RPMI8226 (cell line): Measurements from ENCODE around the gene FIBCD1.
"Not testable (repeated sequence)": the region's sequence is repeated elsewhere in the genome, so short reads cannot be mapped to it uniquely, and the experiment has no call there.

Experiments
- DNase-seq: peaks from one replicate; pipeline ENCODE4 v3.0.0-alpha.2; 2015

FIBCD1 gene

DNA sequence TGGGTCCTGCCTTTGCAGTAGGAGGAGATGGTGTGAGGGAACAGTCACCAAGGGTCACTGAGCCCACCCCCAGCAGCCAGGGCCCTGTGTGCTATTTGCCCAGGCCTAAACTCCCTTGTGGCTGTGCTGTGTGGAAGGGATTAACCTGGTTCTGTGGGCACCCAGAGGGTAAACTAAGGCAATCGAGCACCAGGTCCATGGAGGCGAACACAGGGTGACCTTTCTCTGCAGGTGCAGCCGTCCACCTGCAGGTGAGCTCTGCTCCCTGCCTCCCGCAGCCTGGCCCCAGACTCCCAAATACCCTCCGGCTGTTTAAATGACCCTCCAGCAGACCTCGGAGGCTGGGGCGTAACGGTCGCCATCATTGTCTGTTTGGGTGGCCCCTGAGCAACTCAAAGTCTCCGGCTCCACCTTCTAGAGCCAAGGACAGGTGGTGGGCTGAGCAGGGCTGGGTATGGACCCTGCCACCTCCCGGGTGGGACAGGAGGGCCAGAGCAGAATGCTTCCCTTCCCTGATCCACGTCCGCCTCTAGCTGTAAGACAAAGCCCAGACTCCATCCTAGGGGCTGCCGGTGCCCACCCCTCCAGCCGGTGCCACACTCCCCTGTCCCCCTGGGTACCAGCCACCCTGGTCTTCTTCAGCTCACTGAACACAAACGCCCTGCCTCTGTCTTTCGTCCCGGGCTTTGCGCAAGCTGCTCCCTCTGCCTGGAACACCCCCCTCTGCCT lies 34.1 kb upstream of the FIBCD1 start:
- no peak for DNase-seq

- DNase-seq: no peak
Measured at GRCh38 chr9:130972277-130972956, 33.4 kb upstream of the FIBCD1 start.

DNA sequence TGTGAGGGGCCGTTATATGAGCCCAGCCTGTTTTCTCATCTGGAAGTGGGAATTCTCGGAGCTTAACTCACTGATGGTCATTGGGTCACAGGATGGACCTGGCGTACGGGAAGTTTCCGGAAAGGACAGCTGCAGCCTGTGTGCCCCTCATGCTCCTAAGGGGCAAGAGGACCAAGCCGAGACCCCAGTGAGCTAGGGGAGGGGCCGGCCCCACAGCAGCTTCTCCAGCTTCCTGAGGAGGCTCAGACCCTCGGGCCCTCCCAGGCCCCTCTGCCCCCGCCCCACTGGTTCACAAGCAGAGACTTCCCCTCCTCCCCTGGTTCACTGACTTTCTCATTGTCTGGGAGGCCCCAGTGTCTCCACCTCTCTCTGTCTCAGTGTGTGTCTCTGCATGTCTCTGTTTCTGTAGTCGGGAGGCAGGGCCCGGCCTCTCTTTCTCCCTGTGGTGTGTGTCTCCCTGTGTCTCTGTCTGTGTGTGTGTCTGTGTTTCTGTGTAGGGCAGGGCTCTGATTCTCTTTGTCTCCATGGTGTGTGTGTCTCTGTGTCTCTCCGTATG lies 32.3 kb upstream of the FIBCD1 start:
- DNase-seq: no peak

DNA sequence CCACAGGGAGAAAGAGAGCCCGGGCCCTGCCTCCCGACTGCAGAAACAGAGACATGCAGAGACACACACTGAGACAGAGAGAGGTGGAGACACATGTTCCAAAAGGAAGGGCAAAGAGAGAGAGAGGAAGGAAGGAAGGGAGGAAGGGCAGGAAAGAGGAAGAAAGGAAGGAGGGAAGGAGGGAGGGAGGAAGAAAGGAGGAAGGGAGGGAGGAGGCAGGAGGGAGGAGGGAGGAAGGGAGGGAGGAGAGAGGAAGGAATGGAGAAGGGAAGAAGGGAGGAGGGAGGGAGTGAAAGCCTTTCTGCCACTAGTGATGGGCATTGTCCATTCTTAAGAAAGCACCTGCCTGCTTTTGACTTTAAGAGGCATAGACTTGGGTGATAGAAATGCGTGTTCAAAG lies 31.8 kb upstream of the FIBCD1 start:
- DNase-seq: no peak

DNA sequence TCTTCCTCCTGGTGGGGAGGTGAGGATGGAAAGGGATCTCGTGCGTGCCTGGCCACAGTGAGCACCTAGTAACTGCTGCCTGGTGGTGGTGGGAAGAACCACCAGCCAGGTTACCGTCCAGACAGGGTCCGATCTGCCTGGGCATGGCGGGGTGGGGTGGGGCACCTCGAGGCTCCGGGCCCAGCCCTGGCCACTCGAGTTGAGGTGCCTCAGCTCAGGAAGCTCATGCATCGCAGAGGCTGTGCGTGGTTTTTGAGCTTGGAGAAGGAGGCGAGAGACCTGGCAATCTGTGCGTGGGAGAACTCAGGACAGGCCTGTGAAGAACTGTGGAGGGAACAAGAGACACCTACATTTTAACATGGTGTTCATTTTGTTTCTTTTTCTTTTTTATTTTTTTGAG lies 31.0 kb upstream of the FIBCD1 start:
- DNase-seq: no peak

GRCh38 chr9:130965680-130966079 lies 26.6 kb upstream of the FIBCD1 start:
- DNase-seq: no peak

- DNase-seq: no peak
Measured at GRCh38 chr9:130963916-130964315, 24.9 kb upstream of the FIBCD1 start.

GRCh38 chr9:130963337-130963908 lies 24.4 kb upstream of the FIBCD1 start:
- DNase-seq: no peak

DNA sequence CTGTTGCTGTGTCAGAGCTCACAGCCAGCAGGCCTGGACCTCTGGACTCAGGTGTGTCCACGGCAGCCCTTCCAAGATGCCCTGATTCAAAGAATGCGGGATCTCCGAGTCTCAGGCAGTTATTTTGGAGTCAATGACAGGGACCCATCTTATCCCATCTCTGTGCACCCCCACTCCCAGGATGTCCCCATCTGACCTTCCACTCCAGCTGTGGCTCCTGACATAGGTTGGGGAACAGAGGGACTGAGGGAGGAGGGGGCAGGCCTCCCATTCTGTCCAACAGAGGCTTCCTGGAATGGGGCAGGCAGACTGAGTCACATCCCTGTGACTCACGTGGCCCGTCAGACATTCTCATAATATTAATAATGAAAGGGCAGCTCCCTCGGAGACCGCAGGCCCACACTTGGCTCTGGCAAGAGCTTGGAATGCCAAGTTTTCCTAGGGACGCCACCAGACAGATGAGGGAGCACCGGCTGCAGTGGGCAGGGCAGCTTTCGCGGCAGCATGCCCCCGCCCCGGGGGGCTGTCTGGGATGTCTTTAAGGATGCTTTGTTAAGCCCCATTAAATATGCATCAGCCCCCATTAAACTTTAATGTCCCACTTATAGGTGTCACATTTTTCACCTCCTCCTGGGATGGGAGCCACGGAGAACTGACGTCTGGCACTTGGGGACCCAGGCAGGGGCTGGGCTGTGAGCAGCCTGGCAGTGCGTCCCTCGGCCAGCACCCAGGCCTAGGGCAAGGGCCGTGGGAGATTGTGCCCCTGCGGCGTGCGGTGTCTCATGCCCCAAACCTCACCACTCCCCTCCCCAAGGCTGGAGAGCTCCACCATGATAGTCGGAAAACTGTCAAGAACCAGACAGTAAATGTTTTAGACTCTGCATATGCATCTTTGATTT lies 23.6 kb upstream of the FIBCD1 start:
- DNase-seq: no peak

DNA sequence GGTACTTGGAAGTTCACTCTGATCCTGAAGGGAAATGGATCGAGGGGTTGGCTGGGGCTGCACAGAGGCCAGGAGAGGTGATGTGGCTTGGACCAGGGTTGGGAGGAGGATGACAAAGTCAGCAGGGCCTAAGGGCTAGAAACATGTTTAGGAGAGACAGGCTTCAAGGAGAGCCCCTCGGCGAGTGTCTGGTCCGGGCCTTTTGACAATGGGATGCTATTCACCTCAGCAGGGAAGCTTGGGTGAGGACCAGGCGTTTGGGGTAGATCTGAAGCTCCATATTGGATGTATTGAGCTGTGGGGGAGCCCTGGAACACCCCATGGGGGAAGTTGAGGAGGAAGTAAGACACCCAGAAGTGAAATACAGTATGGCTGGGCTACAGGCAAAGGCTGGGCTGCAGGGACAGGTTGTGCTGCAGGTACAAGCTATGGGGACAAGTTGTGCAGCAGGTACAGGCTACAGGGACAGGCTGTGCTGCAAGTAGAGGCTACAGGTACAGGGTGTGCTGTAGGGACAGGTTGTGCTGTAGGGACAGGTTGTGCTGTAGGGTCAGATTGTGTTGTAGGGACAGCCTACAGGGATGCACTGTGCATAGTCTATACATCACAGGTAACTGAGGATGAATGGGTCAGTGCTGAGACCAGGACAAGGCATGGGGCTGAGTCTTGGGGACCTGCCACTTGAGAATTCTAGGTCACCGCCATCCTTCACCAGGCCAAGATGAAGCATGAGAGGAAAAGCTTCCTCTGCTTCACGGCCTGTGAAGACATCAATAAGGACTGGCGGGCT lies 22.7 kb upstream of the FIBCD1 start:
- no peak for DNase-seq

DNA sequence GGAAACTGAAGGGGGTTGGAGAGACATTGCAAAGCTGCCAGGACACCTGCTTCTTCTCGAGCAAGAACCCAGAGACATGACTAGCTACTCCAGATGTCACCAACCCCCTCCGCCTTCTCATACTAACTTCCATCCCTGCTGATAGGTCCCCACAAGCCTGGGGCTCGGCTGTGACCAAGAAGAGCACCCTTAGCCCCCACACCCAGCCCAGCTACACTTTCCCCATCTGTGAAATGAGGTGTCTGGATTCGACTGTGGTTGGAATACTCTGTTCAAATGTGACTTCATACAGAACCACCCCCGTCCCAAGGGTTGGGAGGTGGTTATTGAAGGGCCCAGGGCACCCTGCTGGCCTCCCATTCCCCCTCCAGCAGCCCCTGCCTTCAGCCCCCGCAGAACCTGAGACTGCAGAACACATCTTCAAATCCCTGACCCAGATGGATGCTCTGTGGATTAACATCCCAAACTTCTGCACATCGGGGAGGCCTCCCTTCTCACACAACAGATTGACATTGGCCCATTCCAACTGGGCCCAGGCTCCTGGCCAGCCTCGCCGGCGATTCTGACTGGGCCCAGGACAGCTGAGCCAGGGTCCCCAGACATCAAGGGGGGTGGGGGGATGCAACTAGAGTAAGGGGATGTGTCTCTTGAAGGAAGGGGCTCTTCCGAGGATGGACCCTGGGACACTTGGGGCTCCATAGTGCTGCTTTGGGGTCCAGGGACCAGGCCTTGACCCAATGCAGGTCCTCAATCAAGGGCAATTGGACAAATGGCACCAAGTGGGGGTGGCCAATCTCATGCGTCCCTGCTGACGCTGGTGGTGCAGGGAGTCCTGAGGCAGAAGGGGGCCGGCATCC lies 21.7 kb upstream of the FIBCD1 start:
- DNase-seq: no peak

DNA sequence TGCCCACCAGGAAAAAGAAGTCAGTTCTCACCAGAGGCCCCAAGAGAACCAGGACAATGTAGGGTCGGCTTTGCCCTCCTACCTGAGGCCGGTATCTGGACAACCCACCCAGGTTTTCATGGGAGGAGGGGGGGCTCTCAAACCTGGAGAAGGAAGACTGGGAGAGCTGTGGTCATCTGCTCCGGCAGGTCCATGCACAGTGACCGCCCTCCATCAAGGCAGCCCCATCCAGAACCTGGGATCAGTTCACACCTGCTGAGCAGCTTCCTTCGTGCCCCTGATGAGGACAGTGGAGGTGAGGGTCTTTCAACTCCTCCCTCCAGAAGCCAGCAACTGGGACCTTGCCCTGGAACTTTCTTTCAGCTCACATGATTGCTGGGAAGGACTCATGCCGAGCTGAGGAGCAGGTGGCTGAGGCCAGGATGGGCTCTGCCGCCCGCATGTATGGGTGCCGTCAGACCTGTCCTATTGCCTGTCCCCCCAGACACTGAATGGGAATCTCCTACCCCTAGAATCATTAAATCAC lies 20.8 kb upstream of the FIBCD1 start:
- no peak for DNase-seq

GRCh38 chr9:130958564-130958963 lies 19.5 kb upstream of the FIBCD1 start:
- not testable (repeated sequence) for DNase-seq

DNA sequence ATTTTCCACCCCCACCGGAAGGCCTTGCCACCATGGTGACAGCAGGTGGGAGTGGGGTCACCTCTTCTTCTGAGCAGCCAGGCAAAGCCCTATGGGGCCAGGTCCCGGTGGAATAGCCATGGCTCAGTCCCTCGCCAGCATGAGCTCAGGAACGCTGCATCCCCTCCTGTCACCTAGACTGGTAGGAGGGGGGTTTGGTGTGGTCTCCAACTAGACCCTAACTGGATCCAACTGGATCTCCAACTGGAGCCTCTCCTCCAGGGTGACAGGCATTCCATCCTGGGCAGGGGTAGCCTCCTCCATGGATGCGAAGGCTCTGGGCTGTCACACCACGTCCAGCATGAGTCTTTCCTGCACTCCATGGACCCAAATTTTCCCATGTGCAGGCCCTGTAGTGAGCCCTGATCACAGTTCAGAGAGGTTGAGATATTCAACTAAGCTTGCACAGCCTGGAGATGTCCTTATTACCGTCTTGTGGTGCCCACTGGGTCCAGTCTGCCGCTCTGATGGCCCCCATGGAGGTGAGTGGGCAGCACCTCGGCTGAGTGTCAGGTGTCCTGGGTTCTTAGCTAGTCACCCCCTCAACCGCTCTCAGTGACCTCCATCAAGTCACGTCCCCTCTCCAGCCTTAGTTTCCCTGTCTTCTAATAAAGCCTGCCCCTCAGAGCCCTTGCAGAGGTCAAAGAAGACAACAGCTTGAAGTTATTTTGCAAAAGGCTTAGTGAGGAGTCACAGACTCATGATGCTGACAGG lies 18.6 kb upstream of the FIBCD1 start:
- no peak for DNase-seq

- DNase-seq: no peak
Measured at GRCh38 chr9:130956636-130957450, 17.8 kb upstream of the FIBCD1 start.

DNA sequence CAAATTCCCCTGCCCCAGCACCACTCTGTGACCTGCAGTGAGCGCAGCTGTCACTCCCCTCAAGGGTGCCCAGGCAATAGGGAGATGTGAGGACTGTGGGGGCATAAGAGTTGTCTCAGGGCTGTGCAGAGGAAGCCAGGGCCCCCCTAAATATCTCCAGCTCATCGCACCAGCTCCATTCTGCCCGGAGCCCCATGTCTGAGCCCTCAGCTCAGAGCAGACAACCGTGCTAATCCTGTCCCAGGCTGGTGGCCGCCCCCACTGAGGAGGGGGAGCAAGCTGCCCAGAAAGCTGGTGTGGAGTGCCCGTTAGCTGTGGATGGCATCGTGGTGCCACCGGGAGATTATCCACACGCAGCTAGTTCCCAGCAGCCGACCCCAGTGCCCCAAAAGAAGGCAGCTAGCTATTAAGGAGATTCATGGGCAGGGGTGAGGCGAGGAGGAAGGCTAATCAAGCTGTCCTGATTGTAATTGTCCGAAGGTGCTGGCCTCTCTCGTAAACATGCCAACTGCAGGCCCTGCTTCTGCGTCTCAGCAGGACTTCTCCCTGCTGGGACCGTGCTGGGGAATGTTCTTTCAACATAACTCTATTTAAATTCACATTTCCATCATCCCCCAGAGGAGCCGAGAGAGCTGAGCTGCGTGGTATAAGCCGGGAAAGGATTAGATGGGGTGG lies 17.0 kb upstream of the FIBCD1 start:
- no peak for DNase-seq

DNA sequence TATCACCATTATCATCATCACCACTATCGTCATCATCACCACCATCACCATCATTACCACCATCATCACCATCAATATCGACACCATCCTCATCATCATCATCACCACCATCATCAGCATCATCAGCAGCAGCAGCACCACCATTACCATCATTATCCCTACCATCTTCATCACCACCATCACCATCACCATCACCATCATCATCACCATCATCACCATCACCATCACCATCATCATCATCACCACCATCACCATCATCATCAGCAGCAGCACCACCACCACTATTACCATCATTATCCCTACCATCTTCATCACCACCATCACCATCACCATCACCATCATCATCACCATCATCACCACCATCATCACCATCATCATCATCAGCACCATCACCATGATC lies 15.9 kb upstream of the FIBCD1 start:
- not testable (repeated sequence) for DNase-seq

DNA sequence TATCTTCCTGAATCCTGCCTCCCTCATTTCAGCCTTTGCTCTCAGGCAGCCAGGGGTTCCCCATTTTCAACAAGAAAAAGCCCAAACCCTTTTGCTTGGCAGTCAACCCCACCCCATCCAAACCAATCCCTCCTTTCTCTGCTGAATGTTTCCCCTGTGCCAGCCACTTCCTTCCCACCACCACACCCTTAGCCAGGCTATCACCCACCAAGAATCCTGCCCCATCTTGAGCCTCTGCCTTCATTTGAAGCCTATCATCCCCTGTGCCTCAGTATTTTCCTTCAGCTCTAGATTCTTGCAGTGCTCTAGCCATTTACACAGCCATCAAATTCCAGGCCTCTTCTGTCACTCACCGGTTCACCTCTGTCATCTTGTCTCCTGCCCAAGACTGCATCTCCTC lies 15.3 kb upstream of the FIBCD1 start:
- DNase-seq: no peak
